HG02759 (cell line): Measurements from ENCODE around the gene GNAQ.
"Not testable (repeated sequence)": the region's sequence is repeated elsewhere in the genome, so short reads cannot be mapped to it uniquely, and the experiment has no call there.

Experiments used
- ATAC-seq: cut with Tn5 transposase; IDR thresholded peaks from one replicate; pipeline ENCODE4 v1.9.1; 2021; ENCODE audit warnings: mild to moderate bottlenecking, moderate library complexity; ENCODE audit not compliant: unreplicated experiment

GNAQ gene

DNA sequence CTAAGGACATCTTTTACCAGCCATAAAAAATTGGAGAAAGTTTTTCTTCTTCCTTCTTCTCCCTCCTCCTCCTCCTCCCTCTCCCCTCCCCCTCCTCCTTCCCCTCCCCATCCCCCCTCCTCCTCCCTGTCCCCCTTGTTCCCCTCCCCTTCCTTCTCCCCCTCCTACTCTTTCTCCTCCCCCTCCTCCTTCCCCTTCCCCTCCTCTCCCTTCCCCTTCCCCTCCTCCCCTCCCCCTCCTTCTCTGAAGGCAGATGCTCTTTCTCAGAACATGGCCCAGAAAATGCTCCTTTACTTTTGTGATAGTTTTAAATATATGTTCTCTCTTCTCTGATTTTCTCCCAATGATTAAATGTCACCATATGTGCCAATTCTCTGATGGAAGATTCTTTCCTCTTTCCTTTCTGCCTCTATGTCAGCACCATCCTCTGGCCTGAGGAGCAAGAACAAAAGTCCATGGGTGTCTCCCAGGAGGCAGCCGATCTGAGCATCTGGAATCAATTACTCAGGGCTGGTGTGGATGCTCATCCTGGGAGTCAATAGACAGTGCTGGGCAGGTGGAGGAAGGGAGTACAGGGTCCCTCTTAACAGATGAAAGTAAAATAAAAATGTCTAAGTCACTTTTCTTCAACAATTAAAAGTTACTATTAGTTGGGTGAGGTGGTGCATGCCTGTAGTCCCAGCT, 320.5 kb downstream of the GNAQ start:
- ATAC-seq, result no peak

DNA sequence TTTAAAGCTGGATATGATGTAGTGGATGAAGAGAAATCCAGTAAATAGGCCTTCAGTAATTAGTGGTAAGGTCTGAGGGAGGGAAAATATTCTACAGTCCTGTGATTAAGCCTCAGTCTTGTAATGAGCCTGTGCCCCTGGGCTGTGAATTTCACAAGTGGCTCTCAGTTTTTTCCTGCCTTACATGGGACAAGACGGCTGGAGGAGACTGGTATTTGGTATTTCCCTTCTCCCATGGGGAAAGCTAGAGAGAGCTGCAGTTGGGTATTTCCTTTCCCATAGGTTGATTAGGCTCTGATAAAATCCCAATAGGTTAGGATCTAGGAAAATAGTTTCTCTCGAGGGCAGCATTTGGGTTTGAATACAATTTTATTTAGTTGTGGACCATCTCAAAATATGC, 321.3 kb downstream of the GNAQ start:
- ATAC-seq, result no peak

DNA sequence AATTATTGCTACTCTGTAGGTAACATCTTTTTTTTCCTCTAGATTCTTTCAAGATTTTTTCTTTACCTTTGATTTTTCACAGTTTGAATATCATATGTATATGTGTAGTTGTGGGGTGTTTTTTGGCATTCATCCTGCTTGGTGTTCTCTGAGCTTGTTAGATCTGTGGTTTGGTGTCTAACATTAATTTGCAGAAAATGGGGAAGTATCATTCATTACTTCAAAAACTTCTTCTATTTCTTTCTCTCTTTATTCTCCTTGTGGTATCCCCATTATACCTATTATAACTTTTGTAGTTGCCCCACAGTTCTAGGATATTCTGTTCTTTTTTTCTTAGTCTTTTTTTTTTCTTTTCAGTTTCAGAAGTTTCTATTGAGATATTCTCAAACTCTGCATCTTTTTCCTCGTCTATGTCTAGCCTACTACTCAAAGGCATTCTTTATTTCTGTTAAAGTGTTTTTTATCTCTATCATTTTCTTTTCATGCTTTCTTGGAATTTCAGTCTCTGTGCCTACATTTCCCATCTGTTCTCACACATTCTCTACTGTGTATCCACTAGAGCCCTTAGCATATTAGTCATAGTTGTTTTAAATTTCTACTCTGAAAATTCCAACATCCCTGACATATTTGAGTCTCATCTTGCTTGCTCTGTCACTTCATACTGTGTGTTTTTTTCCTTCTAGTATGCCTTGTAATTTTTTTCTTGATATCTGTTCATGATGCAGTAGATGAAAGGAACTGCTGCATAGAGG, 323.4 kb downstream of the GNAQ start:
- ATAC-seq, result no peak

DNA sequence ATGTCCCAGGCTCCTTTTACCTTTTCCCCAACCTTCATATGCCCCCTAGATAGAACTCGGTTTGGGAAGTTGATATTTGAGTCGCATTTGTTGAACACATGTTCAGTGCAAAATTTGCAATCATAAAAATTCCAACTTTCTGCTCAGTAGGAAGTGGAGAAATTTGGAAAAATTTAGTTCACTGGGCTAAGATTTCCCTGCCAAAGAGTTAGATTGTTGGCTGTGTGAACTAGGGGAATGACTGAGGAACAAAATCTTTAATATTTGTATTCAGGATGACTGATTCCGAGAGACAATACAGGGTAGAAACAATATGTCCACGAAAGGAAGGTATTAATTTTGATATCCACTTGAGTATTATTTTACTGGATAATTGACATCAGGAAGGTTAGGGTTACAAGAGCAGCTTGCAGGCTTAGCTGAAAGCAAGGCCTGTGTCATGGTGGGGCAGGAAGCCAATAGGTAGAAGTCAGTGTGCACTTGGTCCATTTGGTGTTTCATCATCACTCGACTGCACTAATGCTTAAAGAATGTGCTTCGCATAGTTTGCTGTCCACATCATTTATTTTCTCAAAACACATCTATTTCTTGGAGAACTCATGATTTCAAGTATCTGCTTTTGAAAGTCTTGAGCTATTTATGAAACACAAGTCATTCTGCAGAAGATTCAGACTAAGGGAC, 324.1 kb downstream of the GNAQ start:
- no peak for ATAC-seq

DNA sequence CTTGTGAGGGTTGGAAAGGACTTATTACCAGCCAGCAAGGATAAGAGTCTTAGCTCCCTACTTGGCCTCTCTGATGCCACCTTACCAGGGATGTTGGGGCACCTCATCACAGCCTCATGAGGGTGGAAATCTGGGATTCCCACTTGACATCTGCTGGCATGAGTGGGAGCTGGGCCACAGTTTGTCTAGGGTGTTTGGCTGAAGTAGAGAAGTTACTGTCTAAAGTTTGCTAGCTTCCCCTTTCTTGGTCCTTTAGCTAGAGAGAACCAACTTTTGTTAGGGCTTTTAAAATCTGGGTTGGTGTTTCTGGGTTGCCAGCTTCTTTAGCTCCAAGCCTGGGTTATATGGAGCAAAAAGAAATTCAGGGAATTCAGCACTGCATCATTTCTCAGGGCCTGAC, 326.0 kb downstream of the GNAQ start:
- ATAC-seq, result no peak

DNA sequence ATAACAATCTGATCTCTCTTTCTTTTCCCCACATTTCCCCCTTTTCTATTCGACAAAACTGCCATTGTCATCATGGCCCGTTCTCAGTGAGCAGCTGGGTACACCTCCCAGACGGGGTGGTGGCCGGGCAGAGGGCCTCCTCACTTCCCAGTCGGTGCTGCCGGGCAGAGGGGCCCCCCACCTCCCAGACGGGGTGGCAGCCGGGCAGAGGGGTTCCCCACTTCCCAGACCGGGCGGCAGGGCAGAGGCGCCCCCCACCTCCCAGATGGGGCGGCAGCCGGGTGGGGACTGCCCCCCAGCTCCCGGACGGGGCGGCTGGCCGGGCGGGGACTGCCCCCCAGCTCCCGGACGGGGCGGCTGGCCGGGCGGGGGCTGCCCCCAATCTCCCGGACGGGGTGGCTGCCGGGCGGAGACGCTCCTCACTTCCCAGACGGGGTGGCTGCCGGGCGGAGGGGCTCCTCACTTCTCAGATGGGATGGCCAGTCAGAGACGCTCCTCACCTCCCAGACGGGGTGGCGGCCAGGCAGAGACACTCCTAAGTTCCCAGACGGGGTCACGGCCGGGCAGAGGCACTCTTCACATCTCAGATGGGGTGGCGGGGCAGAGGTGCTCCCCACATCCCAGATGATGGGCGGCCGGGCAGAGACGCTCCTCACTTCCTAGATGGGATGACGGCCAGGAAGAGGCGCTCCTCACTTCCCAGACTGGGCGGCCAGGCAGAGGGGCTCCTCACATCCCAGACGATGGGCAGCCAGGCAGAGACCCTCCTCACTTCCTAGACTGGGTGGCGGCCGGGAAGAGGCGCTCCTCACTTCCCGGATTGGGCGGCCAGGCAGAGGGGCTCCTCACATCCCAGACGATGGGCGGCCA, 328.9 kb downstream of the GNAQ start:
- not testable (repeated sequence) for ATAC-seq

DNA sequence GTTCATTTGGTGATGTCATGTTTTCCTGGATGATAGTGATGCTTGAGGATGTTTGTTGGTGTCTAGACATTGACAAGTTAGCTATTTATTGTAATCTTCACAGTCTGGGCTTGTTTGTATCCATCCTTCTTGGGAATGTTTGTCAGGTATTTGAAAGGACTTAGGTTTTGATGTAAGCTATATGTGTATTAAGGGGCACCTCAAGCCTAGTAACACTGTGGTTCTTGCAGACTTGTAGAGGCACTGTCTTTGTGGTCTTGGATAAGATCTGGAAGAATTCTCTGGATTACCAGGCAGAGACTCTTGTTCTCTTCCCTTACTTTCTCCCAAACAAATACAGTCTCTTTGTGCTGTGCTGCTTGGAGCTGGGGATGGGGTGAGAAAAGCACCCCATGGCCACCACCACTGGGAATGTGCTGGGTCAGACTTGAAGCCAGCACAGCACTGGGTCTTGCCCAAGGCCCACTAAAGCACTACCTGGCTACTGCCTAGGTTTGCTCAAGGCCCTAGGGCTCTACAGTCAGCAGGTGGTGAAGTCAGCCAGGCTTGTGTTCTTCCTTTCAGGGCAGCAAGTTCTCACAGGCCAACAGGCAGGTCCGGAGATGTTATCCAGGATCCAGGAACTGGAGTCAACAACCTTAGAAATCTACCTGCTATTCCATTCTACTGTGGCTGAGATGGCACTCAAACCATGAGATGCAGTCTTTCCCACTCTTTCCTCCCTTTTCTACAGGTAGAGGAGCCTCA, 334.2 kb downstream of the GNAQ start:
- no peak for ATAC-seq

DNA sequence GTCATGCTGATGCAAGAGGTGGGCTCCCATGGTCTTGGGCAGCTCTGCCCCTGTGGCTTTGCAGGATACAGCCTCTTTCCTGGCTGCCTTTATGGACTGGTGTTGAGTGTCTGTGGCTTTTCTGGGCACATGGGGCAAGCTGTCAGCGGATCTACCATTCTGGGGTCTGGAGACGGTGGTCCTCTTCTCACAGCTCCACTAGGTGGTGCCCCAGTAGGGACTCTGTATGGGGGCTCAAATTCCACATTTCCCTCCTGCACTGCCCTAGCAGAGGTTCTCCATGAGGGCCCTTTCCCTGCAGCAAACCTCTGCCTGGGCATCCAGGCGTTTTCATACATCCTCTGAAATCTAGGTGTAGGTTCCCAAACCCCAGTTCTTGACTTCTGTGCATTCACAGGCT, 340.9 kb downstream of the GNAQ start:
- not testable (repeated sequence) for ATAC-seq

DNA sequence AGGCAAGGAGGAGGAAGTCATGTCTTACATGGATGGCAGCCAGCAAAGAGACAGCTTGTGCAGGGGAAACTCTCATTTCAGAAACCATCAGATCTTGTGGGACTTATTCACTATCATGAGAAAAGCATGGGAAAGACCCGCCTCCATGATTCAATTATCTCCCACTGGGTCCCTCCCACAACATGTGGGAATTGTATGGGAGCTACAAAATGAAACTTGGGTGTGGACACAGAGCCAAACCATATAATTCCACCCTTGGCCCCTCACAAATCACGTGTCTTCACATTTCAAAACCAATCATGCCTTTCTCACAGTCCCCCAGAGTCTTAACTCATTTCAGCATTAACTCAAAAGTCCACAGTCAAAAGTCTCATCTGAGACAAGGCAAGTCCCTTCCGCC, 341.5 kb downstream of the GNAQ start:
- ATAC-seq, result not testable (repeated sequence)

DNA sequence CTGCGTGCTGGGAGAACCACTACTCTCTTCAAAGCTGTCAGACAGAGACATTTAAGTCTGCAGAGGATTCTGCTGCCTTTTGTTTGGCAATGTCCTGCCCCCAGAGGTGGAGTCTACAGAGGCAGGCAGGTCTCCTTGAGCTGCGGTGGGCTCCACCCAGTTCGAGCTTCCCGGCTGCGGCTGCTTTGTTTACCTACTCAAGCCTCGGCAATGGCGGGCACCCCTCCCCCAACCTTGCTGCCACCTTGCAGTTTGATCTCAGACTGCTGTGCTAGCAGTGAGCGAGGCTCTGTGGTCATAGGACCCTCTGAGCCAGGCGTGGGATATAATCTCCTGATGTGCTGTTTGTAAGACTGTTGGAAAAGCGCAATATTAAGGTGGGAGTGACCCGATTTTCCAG, 343.9 kb downstream of the GNAQ start:
- ATAC-seq, result not testable (repeated sequence)

DNA sequence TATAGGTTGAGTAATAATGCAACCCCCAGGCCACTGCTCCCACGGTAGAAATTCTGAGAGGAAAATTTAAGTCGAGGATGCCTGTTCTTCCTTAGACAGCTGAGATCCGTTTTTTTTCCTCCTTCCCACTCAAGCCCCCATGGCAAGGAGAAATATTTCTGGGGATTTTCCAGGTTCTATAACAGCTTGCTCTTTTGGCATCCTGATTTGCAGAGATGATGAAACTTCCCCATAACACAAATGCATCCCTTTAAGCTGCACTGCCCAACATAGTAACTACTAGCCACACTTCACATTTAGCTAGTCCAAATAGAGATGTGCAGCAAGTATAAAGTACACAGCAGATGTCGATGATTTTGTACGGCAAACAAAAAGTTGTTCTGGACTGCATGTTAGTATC, 351.0 kb downstream of the GNAQ start:
- no peak for ATAC-seq

DNA sequence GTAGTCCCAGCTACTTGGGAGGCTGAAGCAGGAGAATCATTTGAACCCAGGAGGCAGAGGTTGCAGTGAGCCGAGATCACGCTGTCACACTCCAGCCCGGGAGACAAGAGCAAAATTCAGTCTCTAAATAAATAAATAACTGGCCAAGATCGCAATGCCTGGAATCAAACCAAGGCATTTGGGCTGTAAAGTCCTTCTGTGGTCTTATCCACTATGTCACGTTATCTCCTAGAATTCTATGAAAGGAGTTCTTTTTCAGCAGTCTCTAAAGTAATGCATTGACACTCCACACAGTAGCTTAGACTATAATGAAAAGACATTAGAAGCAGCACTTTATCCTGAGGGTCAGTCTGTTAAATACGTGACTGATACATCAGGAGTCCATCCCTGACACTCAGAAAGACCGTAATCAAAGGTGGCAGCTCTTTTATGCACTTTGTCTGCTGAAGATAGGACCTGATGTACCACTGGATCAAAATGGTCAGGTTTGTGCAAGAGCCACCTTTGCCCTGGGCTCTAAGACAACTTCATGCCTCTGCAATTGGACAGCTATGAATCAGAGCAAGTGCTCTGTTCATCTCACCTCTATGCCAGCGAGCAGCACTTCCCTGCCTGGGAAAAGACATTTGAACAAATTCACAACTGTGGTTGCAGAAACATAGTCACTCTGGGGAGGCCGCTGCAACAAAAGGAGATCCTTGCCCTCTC, 351.8 kb downstream of the GNAQ start:
- no peak for ATAC-seq

DNA sequence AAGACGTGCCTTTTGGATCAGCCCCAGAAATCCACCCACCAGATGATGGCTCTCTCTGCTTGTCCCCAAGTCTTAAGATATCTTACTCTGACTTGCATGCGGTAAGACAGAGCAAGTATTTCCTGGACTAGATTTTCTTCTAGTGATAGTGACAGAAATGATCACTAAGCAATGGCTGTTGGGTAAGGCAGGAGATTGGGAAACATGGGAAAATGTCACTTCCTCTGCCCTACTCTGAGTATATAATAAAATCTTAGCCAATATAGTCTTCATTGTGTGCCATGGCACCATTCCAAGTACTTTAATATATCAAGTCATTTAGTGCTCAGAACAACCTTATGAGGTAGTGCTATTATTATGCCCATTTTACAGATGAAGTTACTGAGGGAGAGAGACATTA, 352.5 kb downstream of the GNAQ start:
- ATAC-seq, result no peak

DNA sequence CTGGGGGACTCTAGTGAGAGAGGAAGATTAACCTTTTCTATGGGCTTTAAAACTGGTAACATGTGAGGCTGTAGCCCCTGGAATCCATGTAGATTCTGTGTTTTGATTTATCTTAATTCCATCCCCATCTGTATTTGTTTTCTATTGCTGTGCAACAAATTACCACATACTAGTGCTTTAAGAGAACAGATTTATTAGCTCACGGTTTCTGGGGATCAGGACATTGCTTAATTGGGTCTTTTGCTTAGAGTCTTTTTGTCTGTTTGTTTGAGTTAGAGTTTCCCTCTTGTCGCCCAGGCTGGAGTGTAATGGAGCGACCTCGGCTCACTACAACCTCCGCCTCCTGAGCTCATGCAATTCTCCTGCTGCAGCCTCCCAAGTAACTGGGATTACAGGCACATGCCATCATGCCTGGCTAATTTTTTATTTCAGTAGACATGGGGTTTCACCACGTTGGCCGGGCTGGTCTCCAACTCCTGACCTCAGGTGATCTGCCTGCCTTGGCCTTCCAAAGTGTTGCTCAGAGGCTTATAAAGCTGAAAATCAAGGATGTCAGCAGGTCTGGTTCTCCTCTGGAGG, 353.6 kb downstream of the GNAQ start:
- ATAC-seq, result no peak

DNA sequence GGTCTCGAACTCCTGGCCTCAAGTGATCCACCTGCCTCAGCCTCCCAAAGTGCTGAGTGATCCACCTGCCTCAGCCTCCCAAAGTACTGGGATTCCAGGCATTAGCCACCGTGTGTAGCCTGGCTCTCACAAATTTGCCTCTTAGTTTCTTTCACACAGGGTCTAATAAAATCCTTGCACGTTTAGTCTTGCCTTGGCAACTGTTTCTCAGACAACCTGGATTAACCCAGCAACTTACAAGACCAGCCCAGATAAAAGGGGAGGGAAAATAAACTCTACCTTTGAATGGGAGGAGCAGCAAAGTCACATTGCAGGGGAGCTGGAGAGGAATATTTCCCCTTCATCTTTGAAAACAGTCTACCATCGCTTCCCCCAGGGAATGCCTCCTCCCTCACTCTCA, 354.2 kb downstream of the GNAQ start:
- no peak for ATAC-seq

DNA sequence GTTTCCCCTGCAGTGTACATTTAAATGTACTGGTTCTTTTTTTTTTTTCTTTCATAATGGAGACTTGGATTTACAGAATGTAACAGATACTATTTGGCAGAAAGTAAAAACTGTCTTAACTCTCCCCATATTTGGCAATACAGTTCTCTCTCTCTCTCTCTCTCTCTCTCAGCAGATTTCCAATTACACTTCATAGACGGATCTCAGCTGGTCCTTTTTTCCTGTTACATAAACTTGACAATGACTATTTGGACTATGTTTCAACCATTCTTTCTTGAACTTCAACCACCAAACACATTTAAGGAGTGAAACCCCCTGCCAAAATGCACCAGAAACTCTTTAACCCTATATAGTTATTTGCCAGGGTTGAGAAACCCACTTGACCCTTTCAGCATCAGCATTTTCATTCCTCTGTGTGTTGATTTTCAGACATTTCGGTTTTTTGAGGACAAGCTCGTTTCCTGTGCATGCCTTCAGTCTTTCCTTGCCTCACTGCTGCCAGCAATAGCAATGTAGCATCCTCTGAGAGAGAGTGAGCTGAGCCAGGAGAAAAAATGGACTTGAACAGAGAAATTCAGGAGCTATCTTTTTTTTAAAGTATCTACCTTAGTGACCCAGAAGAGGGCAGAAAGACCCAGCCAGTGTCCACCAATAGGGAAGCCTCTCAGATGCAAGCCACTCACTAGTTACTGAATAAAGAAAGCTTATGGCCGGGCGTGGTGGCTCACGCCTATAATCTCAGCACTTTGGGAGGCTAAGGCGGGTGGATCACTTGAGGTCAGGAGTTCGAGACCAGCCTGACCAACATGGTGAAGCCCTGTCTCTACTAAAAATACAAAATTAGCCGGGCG, 357.4 kb downstream of the GNAQ start:
- no peak for ATAC-seq

DNA sequence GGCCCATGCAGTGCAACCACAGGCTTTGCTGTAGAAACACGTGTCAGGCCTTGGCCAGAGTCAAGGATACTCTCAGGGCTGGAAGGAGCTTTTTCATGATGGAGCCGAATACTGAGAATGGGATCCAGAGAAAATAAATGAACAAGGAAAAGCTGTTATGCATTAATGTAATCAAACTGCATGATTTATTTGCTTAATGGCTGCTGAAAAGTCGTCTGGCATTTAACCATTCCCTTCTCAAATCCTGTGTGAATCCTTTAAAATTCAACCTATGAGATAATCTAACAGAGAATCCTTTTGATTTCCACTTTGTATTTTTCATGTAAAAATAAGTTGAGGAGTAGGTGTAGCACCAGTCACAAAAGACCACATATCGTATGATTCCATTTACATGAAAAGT, 359.4 kb downstream of the GNAQ start:
- no peak for ATAC-seq

DNA sequence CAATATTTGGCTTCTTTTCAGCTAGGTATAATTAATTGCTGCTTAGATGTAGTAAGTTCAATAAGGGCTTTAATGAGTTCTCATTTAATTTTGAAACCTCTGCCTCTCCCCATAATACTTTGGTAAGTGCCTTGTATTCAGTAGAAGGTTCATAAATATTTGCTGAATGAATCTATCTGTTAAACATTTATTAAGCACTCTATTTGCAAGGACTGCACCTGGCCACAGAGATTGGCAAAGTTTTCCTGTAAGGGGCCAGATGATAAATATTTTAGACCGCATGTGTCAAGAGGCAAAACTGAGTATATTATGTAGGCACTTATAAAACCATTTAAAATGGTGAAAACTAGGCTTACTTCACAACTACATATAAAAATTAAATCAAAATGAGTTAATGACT, 364.5 kb downstream of the GNAQ start:
- ATAC-seq, result no peak
